Measurements from ENCODE around the gene CDCA8. TPM values are rescaled to one million over a fixed set of nuclear protein-coding genes. Genes with fewer than 3 reads are reported as not detected.

Gene CDCA8
- total and polyA plus RNA-seq, 9 of the 15 experiments (the other 6 are each of a cell fraction or from before 2014, with no cell fraction given) = 26.4 to 148 (median 81.8) TPM

DNA sequence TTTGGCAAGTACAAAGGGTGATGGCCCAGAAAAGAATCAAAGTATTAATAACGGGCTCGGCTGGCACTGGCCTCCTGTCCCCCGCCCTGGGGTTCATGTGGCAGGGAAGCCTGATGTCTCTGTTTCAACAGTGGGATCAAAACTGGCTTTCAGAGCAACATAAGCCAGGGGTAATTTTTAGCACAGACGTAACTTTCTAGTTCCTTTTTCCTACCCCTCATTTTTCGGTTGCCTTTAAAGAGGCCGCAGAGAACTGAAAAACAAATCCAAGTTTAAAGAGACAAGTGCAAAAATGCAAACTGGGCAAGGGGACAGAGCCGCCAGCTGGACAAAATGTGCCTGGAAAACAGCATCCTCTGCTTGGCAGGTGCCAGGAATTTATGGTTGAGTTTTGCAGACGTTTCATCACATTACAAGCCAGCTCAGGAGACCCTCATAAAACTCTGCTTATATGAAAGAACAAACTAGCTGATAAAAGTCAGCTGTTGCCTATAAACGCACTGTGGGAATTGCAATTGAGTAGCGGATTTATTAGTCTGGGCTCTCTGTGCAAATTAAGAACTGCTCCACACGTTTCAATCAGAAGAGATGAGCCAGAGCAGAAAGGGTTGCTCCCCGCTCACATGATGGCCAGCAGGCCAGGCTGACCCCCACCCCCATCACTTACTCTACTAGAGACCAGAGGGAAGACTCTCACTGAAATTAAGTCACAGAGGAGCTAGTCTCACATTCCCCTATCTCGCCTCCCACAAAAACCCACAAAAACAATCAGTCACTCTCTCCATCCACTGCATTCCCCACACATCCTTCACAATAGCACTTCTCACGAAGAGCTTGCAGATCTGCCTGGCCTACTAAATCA, 15.8 kb upstream of the CDCA8 start:
- no TSS peak for BruUV-seq (replicated peaks)
- H2AFZ ChIP-seq (ENCODE audit: low read depth, low read length) = no peak overlapping the region
- H3K27ac ChIP-seq (ENCODE audit: extremely low read depth, low read depth, low read length) = no peak overlapping the region
- H3K36me3 ChIP-seq (ENCODE audit: control insufficient read depth, insufficient read depth, low read length) = peaks cover 8% of the 10 kb centered on the region; the same call in 2 of the 3 replicates
- no peaks in the 10 kb centered on the region; a peak in 1 of 5 replicates for H3K4me1 ChIP-seq (replicated peaks in 1 of 2; ENCODE audit: control insufficient read depth in 2 of 2, insufficient read depth in 2 of 2, low read length in 2 of 2)
- H3K4me2 ChIP-seq (ENCODE audit: insufficient read depth, low read length) = no peak overlapping the region
- CTCF ChIA-PET (ENCODE audit: low intra/inter-chr PET ratio) = interaction anchor here (0.5 kb wide), 1 partner anchor 218 kb away, joined by 5 read pairs; no protein-coding TSS in a partner anchor
- no peak overlapping the region for H3K4me3 ChIP-seq
- no peak for TF ChIP-seq ZNF3 (CRISPR knock-in tag; IDR thresholded peaks at IDR 0.05)
- no peak for TF ChIP-seq IFI16 (CRISPR knock-in tag; IDR thresholded peaks at IDR 0.05)
- TF ChIP-seq NEUROD1 (IDR thresholded peaks at IDR 0.05; ENCODE audit: borderline replicate concordance, low read depth, low read length, partially characterized antibody) = no peak
- no peak for TF ChIP-seq RBM22 (IDR thresholded peaks at IDR 0.05; ENCODE audit: low read depth, low read length, poor library complexity, severe bottlenecking)
- no peak for TF ChIP-seq MTA3 (IDR thresholded peaks at IDR 0.05; ENCODE audit: borderline replicate concordance)
- TF ChIP-seq EZH2 (IDR thresholded peaks at IDR 0.05; ENCODE audit: borderline replicate concordance, low read depth, low read length) = no peak
- no peak for TF ChIP-seq GTF2E2 (tag; IDR thresholded peaks at IDR 0.05)
- TF ChIP-seq FOXK2 (conservative IDR thresholded peaks at IDR 0.05 in 1 of 2, IDR thresholded peaks at IDR 0.05 in 1 of 2; ENCODE audit: low read depth in 2 of 2) = no peak
- TF ChIP-seq HDAC2 (IDR thresholded peaks at IDR 0.05) = no peak
- TF ChIP-seq, protein P1, sequence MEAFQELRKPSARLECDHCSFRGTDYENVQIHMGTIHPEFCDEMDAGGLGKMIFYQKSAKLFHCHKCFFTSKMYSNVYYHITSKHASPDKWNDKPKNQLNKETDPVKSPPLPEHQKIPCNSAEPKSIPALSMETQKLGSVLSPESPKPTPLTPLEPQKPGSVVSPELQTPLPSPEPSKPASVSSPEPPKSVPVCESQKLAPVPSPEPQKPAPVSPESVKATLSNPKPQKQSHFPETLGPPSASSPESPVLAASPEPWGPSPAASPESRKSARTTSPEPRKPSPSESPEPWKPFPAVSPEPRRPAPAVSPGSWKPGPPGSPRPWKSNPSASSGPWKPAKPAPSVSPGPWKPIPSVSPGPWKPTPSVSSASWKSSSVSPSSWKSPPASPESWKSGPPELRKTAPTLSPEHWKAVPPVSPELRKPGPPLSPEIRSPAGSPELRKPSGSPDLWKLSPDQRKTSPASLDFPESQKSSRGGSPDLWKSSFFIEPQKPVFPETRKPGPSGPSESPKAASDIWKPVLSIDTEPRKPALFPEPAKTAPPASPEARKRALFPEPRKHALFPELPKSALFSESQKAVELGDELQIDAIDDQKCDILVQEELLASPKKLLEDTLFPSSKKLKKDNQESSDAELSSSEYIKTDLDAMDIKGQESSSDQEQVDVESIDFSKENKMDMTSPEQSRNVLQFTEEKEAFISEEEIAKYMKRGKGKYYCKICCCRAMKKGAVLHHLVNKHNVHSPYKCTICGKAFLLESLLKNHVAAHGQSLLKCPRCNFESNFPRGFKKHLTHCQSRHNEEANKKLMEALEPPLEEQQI (IDR thresholded peaks at IDR 0.05) = no peak
- no peak for TF ChIP-seq HOXB6 (CRISPR knock-in tag; IDR thresholded peaks at IDR 0.05; ENCODE audit: borderline replicate concordance)
- TF ChIP-seq ZFP1 (CRISPR knock-in tag; IDR thresholded peaks at IDR 0.05) = no peak
- TF ChIP-seq ASH1L (IDR thresholded peaks at IDR 0.05; ENCODE audit: borderline replicate concordance, low read depth, partially characterized antibody) = no peak
- TF ChIP-seq CSDE1 (IDR thresholded peaks at IDR 0.05) = no peak
- TF ChIP-seq ELF2 (CRISPR knock-in tag; IDR thresholded peaks at IDR 0.05) = no peak
- no peak for TF ChIP-seq MAFG (tag; conservative IDR thresholded peaks at IDR 0.05)
- no peak for TF ChIP-seq ZSCAN32 (CRISPR knock-in tag; IDR thresholded peaks at IDR 0.05)
- H3K9me1 ChIP-seq (ENCODE audit: control insufficient read depth, insufficient read depth, low read length) = no peaks in the 10 kb centered on the region
- no peak overlapping the region for H3K9ac ChIP-seq (ENCODE audit: insufficient read depth in 1 of 2, low read depth in 2 of 2, low read length in 2 of 2)
- POLR2A ChIA-PET = interaction anchor here (0.6 to 1.8 kb wide), 5 partner anchors 10 to 358 kb away, joined by 3 to 10 read pairs (median 3); a partner anchor contains a TSS
- H3K79me2 ChIP-seq (ENCODE audit: control insufficient read depth, insufficient read depth, low read length) = no peaks in the 10 kb centered on the region
- intact Hi-C loops (cut with micrococcal nuclease) (no loop called here), in situ Hi-C loops (cut with MboI) (no loop called here)
- FAIRE-seq (no peak), ATAC-seq (no peak), DNase-seq (ENCODE audit: extremely low read depth in 1 of 4, low spot score in 3 of 4) (no peak)
- WGBS (ENCODE audit: insufficient coverage, low coverage, missing lambda C conversion rate) = 4% methylated on average over 14 of the region's 14 CpGs
- H3K27me3 ChIP-seq (ENCODE audit: control insufficient read depth in 2 of 2, insufficient read depth in 2 of 2, low read length in 2 of 2) = peaks cover 36 to 50% of the 10 kb centered on the region in 2 experiments
- H4K20me1 ChIP-seq (replicated peaks; ENCODE audit: control insufficient read depth, insufficient read depth, low read length) = no peaks in the 10 kb centered on the region
- no peaks in the 10 kb centered on the region for H3K9me3 ChIP-seq (replicated peaks; ENCODE audit: control insufficient read depth, insufficient read depth, low read depth, low read length)

Data from K562 (cell line).